NCI-H2081 treated with DMSO at 0.1 percent for 48 hours (cell line): ENCODE data around the gene SLC41A1.

ENCODE experiments used
- DNase-seq: peaks from one replicate; lab custom pipeline; 2025; lab: John Stamatoyannopoulos, UW

SLC41A1 gene

GRCh38 chr1:205822397-205822796 is 9.4 kb upstream of the SLC41A1 start:
- no peak for DNase-seq

GRCh38 chr1:205817988-205818387 is 5.0 kb upstream of the SLC41A1 start:
- no peak for DNase-seq

DNA sequence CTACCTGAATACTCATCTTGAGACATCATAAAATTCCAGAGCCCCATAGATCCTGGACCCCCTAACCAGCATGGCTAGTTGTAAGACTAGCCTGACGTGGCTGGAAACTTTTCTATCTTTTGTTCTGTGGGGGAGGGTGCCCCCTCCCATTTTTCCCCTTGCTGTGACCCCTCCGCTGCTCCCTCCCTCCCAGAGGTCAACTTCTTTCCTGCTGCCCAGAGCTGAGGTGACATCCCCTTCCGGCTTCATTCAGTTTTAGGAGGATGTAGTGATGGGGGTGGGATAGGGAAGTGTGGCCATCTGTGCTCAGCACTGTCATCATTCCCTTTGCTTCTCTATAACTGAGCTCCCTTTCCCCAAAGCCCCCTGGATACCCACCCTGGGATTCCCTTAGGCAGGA is 4.4 kb upstream of the SLC41A1 start:
- DNase-seq: no peak

- no peak for DNase-seq
Measured at GRCh38 chr1:205813755-205814058, 709 bp upstream of the SLC41A1 start.

- no peak for DNase-seq
Measured at GRCh38 chr1:205812271-205812877, 624 bp downstream of the SLC41A1 start.

- no peak for DNase-seq
Measured at GRCh38 chr1:205811660-205812059, 1.3 kb downstream of the SLC41A1 start.

DNA sequence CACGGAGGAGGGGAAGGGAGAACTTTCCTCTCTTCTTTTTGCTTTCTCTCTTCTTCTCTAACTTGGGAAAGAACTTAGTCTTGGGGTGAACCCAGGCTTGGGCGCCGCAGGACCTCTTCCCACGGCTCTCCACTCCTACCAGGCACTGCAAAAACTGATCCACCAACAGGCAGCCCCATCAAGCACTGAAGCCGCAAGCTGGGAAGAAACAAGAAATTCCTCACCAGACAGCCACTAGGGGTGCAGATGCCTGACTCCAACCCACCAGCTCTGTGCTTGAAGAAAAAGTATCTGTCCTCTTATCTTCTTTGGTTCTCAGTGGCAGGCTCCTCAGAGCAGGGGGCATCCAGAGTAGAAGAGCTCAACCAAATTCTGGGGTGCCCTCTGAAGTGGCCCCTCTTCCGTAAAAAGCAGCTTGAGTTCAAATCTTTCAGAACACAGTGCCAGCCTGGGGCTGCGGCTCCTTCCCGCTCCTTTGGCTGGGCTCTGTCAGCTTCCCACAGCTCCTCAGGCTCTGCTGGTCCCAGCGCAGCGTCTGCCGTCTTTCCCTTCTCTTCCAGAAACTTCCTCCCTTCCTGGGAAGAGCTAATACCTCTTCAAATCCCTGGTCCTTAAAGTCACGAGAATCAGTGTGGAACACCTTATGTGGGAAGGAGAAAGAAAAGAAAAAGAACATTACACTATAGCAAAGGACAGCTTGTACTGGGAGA is 2.4 kb downstream of the SLC41A1 start:
- no peak for DNase-seq

DNA sequence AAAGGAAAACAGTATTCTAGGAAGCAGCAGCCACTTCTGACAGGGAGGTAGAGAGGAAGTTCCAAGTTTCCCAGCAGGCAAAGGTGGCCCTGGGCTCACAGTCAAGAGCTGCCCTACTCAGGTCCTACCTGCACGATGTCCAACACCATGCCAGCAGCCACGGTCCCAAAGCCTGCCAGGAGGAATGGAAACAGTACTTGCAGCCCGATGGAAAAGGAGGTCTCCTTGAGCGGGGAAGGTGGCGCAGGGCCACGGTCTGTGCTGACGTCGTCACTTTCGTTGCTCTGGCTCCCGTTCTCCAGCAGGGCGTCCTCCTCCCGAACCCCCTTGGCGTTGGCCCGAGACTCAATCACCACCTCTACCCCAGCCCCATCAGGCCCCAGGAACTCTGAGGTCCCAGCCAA is 3.1 kb downstream of the SLC41A1 start:
- no peak for DNase-seq

DNA sequence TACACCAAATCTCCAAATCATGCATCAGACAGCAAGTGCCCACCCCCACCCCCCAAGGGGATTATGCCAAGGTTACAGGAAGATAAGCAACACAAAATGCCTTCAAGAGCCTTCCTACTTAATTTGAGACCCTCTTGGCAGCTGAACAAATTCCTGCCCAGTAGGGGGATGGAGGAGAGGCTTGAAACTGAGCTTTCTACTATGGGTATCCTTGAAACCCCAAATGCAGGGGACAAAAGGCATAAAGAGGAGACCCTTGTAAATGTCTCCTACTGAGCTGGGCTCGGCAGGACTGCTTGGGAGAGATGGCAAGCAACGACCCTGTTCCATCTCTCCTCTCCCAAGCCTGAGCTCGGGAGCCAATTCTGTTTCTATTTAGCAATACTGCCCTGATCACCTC is 3.5 kb downstream of the SLC41A1 start:
- DNase-seq: no peak

GRCh38 chr1:205805082-205805711 is 7.8 kb downstream of the SLC41A1 start:
- no peak for DNase-seq

DNA sequence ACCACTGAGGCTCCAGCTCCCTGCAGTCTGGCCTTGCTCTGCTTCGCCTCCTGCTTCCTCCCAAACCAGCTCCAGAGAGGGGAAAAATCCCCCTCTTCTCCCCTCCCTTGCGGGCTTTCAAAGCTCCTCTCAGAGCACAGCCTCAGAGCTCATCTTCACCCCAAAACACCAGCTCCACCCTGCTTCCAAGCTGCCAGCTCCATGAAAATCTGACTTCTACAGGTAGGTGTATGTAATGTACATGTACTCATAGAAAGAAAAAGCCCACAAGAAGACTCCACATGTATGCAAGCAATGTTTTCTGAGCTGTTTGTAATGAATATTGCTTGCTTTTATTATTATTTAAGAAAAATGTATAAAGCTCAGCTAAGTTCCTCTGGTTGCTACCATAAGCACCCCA is 8.4 kb downstream of the SLC41A1 start:
- DNase-seq: no peak

- DNase-seq: no peak
Measured at GRCh38 chr1:205803986-205804385, 9.0 kb downstream of the SLC41A1 start.

GRCh38 chr1:205802060-205802459 is 10.9 kb downstream of the SLC41A1 start:
- DNase-seq: no peak

DNA sequence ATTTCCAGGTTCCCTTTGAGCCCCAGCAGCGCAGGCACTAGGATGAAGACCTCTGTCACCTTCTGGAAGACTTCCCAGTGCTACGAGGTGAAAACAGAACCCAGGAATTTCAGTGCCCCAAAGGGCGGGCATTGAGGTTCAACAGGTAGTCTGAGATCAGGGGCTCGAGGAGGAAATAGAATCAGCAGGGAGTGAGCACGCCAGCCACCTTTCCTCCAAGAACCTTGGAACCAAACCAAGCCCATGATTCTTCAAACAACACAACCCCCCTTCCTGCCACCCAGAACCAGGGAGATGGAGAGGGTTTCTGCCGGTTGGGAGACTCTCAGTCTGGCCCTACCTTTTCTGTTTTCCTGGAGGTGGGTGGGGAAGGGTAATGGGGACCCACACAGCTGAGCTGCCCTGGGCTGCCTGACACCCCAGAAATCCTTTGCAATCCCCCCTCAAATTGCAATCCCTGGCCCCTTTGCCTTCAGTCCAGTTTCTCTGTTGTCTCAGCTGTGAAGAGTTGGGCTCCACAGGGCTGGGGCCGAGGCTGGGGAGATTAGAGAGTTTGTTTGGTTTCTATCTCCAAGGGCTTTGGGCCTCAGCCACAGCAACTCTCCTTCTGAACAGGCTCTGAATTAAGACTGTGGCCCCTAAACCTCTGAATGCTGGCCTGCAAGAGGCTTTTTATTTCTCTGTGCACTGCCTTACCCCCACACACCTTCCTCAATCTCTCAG is 11.9 kb downstream of the SLC41A1 start:
- DNase-seq: no peak

- DNase-seq: no peak
Measured at GRCh38 chr1:205800427-205800826, 12.6 kb downstream of the SLC41A1 start.

DNA sequence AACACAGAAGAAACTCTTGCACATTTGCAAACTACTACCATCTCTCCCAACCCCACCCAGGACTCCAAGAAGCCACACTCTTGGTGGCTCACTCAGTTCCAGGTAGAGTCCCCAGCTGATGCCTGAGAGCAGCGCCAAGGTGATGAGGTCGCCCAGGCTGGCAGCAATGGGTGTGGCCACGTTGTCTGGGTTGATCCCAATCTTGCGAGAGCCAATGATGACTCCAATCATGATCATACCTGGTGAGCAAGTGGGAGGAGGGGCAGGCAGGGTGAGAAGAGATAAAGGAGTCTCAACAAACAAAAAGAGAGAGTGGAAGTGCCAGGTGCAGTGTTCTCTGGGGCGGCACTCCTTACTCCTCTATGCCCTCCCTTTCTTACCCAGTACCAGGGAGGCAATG is 14.4 kb downstream of the SLC41A1 start:
- no peak for DNase-seq

- no peak for DNase-seq
Measured at GRCh38 chr1:205797168-205797567, 15.8 kb downstream of the SLC41A1 start.

DNA sequence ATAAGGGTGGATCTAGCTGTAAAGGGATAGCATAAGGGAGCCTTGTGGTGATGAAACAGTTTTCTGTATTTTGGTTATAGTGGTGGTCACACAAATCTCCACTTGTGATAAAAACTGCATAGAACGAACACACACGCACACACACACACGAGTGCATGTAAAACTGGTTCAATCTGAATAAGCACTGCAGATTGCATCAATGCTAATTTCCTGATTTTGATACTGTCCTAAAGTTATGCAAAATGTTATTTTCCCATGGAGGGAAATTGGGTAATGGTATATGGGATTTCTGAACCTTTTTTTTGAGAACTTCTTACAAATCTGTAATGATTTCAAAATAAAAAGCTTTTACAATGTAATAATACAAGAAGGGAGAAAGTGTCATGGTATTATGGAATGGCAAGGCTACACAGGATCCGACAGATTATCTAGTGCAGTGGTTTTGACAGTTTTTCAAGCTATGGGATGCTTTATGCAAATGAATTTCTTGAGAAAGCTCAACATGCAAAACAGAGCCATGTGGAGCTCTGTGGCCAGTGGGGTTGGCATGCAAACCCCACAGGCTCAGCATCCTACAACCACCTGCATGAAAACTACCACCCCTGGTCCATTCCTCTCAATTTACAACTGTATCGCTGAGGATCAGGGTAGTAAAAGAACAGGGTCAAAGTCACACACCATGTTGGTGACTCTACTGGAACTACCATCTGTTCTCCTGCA is 18.8 kb downstream of the SLC41A1 start:
- no peak for DNase-seq

- DNase-seq: no peak
Measured at GRCh38 chr1:205792961-205793673, 19.9 kb downstream of the SLC41A1 start.

- DNase-seq: no peak
Measured at GRCh38 chr1:205792481-205792881, 20.5 kb downstream of the SLC41A1 start.

GRCh38 chr1:205791568-205792180 is 21.3 kb downstream of the SLC41A1 start:
- DNase-seq: no peak
